Measurements from ENCODE around the gene FLYWCH1.

FLYWCH1 gene

GRCh38 chr16:2950773-2951172, 39.0 kb downstream of the FLYWCH1 start:
- DNase-seq (ENCODE audit: low read depth) = no peak

GRCh38 chr16:2952679-2953078, 40.9 kb downstream of the FLYWCH1 start:
- no peak for DNase-seq (ENCODE audit: low read depth)

DNA sequence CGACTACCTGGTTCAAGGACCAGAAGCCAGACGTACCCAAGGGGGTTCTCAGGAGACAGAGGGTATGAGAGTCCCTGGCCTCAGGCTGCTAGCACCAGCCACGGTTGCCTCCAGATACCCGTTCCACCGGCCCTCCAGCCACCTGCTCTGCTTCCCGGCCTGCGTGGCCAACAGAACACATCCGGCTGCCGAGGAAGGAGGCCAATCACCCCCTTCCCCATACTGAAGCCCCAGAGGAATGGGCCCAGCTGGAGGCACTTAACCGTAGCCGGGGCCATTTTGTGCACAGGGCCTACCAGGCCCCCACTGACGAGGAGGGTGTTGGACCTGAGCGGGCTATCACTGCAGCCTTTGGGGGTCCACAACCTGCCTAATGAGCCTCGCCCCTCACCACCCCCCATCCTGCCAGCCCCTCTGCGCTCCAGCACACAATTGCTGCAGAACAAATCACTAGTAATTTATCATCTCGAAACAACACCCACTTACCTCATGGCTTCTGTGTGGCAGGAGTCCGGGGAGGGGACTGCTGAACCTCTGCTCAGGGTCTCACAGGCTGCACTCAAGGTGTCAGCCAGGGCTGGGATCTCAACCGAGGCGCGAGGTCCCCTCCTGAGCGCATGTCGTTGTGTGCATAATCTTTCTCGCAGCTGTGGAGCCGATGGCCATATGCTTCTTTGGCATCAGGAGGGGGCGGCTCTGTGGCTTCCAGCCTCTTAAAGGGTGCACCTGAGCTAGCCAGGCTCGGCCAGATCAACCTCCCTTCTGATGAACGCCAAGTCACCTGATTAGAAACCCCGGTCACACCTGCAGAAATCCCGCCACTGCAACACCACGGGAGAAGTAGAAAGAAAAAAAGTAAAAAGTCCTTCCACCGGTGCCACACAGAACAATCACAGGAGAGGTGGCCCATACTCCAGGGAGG, 42.2 kb downstream of the FLYWCH1 start:
- DNase-seq (ENCODE audit: low read depth) = no peak

DNA sequence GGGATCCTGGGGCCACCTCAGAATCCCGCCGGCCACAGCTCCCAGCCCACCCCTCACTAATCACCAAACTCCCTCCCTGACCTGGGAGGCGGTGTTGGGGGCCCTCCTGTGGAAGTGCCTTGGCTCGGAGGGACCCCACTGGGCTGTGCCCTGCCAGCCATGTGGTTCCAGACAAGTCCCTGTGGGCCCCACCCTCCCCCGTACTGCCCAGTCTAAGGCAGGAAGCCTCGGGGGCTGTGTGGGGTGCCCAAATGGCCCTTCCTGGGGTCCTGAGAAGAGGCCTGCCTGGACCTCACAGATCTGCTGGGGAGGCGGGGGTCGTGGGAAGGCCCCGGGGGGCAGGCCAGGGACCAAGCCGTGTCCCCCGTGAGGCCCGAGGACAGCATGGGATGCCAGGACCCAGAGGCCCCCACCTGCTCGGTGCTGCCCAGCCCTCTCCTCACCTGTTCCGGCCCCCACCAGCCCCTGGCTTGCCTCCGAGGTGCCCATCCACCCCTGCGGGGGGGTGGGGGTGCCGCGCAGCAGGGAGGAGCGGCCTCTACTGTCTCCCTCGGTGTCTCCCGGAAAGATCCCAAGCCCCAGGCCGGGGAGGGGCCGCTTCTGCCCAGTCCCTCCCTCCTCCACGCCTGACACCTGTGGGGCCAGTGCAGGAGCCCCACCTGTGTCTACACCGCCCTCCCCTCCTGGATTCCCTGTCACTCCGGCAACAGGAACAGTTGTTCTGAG, 43.1 kb downstream of the FLYWCH1 start:
- no peak for DNase-seq (ENCODE audit: low read depth)

DNA sequence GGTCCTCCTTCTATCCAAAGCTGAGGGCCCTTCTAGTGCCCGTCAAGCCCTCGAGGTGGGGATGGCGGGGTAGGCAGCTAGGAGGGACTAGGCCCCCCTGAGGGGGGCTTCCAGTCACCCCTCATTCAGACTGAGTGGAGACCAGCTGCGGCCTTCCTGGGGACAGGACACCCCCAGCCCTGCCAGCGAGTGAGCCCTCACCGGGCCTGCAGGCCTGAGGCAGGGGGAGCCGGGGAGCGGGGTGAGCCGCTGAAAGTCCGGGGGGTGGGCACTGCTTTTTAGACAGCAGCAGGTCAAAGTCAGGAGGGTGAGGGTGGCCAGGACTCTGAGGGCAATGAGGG, 43.7 kb downstream of the FLYWCH1 start:
- no peak for DNase-seq (ENCODE audit: low read depth)

- no peak for DNase-seq (ENCODE audit: low read depth)
Measured at GRCh38 chr16:2955779-2956578, 44.2 kb downstream of the FLYWCH1 start.

DNA sequence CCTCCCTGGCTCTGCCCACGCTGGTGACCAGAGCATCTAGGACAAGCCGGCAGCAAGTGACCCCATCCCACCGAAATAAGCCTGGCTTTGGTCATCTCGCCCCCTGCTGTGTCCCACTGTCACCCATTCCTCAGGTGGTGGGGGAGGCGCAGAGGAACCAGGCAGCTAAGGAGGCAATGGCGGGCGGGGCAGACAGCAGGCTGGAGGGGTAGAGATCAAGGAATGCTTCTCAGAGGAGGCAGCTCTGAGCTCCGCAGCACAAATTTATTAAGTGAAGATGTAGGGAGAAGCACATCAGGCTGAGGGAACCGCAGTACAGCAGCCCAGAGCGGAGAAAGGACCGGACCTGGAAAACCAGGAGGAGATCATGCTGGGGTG, 44.8 kb downstream of the FLYWCH1 start:
- no peak for DNase-seq (ENCODE audit: low read depth)

GRCh38 chr16:2959206-2959605, 47.5 kb downstream of the FLYWCH1 start:
- no peak for DNase-seq (ENCODE audit: low read depth)

DNA sequence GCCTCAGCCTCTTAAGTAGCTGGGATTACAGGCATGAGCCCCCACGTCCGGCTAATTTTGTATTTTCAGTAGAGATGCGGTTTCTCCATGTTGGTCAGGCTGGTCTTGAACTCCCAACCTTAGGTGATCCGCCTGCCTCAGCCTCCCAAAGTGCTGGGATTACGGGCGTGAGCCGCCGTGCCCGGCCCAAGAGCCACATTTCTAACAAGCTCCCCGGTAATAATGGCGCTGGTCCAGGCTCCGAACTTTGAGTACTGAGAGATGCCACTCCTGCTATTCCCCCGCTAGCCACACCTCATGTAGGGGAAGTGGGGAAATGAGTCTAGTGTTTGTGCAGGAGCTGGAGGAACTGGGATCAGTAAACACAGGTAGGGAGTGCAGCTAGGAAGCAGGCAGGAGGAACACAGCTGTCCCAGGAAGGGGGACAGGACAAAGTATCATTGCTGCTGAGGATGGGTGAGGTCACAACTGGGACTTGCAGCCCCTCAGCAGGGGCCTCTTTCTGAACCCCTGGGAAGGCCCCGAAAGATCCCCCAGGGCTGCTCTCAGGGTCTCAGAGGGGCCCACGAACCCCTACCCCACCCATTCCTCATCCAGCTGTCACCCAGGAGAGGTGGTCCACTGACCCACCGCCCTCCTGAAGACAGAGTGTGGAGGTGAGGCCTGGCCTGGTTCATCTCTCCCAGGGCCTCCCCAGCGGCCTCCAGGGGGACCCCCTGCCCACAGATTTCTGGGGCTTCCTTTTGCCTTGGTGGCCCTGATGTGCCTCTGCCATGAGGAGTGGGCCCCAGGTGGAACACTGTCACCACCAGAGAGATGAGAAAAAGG, 48.7 kb downstream of the FLYWCH1 start:
- no peak for DNase-seq (ENCODE audit: low read depth)

DNA sequence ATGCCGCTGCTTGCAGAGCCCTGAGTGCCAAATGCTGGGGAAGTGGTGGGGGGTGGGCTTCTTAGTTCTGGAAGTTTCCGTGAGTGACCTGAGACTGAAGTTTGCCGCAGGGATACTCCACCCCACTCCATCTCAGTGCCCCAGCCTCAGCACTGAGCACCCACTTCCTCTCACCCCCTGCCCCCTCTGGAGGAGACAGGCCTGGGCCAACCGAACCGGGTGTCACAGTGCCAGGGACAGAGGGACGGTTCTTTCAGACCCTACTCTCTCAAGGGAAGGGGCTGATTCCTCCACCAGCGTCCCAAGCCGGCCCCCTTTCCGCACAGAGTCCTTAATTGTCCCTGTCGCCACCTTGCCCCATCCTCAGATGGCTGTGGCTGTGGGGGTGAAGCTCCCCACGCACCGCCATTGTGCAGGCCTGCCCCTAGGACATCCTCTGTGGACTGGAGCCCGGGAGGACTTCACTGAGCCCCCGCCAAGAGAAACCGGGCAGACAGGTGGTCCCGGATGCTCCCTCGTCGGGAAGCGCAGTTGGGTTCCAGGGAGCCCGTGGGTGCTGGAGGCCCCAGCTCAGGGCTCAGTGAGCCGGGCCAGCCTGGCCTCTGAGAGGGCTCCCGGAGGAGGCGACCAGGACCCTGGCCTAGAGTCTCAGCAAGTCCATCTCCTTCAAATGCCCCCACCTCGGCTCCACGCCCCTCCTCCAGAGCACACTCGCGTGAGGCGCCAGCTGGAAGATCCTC, 50.8 kb downstream of the FLYWCH1 start:
- DNase-seq (ENCODE audit: low read depth) = no peak

DNA sequence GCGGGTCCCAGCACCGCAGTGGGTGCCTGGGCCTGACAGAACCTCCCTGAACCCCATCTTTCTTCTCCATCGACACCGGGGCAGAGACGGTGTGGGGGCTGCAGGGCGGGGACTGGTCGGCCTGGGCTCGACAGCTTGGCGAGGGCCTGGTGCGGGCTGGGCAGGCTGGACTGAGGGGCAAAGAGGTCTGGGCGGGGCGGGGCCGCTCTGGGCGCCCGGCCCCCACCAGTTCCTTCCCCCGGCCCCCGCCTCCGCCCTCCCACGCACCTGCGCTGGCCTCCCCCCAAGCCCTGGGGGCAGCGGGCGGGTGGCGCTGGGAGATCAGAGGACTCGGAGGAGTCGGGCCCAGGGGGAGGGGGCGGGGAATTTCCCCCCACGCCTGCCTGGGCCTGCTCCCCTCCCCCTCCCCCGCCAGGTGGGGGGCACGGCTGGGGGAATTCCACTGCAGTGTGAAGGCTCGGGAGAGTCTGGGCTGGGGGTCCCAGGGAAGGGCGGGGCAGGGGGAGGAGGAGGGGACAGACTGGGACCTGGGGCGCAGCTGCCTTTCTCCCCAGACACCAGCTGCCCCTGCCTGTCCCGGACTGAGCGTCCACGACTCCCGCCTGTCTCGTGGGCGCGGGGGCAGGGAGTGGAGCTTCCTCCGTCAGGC, 51.5 kb downstream of the FLYWCH1 start:
- DNase-seq (ENCODE audit: low read depth) = no peak

DNA sequence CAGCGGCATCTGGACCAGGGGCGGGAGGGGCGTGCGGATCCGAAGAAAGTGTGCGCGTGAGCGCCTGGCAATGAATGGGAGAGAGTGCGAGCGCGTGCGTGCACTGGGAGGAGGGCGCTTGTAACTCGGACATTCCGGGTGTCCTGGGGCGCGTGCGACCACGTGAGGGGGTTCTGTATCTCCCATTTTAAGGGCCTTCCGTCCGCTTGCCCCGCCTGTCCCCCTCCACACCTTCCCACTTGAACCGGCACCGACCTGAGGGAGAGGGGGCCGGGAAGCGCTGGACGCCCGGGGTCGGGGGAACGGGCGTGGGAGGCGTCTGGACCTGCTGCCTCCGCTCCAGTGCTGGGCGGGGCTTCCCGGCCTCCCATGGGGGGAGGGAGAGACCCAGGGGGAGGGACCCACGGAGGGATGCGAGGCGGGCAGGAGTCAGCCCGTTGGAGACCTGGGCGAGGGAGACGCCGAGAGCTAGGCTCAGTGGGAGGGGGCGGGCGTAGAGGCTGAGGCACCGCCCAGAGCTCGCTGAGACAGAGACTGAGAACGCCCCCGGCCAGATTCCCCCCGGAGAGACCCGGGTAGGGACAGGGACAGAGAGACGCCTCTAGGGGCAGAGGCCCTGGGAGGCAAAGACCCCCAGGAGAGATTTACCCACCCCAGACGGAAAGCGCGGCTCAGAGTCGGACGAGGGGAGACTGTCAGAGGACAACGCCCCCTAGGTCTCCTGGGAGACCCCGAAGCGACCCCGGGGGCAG, 52.2 kb downstream of the FLYWCH1 start, which contains the start of gene KREMEN2:
Gene KREMEN2 (plus strand): TSS at position 553 of the 752 bp plus-strand sequence. CDS start 246 bp downstream, outside the sequence.
- DNase-seq (ENCODE audit: low read depth) = no peak

- DNase-seq (ENCODE audit: low read depth) = no peak
Measured at GRCh38 chr16:2964475-2965336, 53.0 kb downstream of the FLYWCH1 start.

- no peak for DNase-seq (ENCODE audit: low read depth)
Measured at GRCh38 chr16:2966043-2966807, 54.5 kb downstream of the FLYWCH1 start.

DNA sequence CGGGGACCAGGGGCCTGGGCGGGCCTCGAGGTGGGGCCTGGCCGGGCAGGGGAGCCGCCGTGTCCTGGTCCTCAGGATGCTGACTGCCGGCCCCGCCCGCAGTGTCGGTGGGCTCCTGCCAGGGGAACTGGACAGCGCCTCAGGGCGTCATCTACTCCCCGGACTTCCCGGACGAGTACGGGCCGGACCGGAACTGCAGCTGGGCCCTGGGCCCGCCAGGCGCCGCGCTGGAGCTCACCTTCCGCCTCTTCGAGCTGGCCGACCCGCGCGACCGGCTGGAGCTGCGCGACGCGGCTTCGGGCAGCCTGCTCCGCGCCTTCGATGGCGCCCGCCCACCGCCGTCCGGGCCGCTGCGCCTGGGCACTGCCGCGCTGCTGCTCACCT, 55.1 kb downstream of the FLYWCH1 start:
- DNase-seq (ENCODE audit: low read depth) = no peak

GRCh38 chr16:2967211-2967631, 55.5 kb downstream of the FLYWCH1 start:
- no peak for DNase-seq (ENCODE audit: low read depth)

- DNase-seq (ENCODE audit: low read depth) = no peak
Measured at GRCh38 chr16:2967721-2968161, 56.0 kb downstream of the FLYWCH1 start.

DNA sequence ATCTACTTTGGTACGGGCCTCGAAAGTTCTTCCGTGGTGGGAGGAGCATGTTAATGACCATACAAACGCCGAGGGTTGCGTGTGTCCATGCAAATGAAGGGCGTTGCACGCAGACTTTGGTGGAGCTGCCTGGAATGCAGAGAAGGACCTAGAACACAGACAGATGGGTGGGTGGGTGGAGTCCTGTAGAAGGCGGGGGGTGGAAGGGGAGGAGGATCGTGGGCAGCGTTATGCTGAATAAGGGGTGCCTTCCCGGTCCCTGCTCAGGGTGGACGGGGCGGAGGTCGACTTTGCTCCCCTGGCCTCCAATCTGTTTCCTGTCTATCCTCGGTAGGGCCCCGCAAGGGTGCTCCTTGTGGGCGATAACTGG, 56.6 kb downstream of the FLYWCH1 start:
- DNase-seq (ENCODE audit: low read depth) = no peak
